IPS-NIHi11 (cell line): Measurements from ENCODE around the gene THEM5.
"Not testable (repeated sequence)": the region's sequence is repeated elsewhere in the genome, so short reads cannot be mapped to it uniquely, and the experiment has no call there.

ENCODE experiments used
- DNase-seq: peaks from one replicate; pipeline ENCODE4 v3.0.0; 2012; ENCODE audit warnings: mixed read lengths, low spot score

Gene THEM5, protein sequence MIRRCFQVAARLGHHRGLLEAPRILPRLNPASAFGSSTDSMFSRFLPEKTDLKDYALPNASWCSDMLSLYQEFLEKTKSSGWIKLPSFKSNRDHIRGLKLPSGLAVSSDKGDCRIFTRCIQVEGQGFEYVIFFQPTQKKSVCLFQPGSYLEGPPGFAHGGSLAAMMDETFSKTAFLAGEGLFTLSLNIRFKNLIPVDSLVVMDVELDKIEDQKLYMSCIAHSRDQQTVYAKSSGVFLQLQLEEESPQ

GRCh38 chr1:151853411-151853943 is at the start of gene THEM5:
THEM5 (minus strand) TSS chr1:151853712; CDS start chr1:151853565, 147 bp downstream.
- no peak for DNase-seq

DNA sequence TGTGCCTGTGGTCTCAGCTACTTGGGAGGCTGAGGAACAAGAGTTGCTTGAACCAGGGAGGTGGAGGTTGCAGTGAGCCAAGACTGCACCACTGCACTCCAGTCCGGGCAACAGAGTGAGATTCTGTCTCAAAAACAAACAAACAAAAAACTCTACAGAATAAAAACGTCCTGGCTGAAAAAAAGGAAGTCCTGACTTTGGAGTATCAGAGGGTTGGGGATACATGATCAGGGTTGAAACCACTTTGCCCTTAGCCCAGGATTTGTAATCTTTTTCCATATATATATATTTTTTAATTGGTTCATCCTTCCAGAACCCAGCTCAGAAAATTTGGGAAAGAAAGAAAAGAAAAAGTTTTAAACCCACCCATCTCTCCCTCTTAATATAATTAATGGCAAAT is 49.3 kb upstream of the THEM5 start:
- no peak for DNase-seq

- DNase-seq, result not testable (repeated sequence)
These were observed 47.3 kb upstream of the THEM5 start for GRCh38 chr1:151900804-151901203.

- no peak for DNase-seq
These were observed 45.0 kb upstream of the THEM5 start for GRCh38 chr1:151898519-151898991.

DNA sequence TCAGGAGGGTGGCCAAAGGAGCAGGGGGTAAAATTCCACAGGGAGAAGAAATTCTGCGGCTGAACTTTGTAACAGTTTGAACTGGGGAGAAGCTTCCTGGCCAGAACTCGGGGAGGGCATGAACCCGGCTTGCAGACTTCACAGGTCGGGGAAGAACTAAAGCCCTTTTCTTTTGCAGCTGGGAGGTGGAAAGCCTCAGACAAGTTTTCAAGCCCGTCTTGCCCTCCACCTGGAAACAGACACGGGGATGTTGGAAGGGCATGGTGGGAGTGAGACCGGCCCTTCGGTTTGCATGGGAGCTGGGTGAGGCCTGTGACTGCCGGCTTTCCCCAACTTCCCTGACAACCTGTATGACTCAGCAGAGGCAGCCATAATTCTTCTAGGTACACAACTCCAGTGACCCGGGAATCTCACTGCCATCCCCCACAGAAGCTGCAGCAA is 44.5 kb upstream of the THEM5 start:
- no peak for DNase-seq

GRCh38 chr1:151893176-151893924 is 39.8 kb upstream of the THEM5 start:
- no peak for DNase-seq

GRCh38 chr1:151892190-151892589 is 38.7 kb upstream of the THEM5 start:
- no peak for DNase-seq

DNA sequence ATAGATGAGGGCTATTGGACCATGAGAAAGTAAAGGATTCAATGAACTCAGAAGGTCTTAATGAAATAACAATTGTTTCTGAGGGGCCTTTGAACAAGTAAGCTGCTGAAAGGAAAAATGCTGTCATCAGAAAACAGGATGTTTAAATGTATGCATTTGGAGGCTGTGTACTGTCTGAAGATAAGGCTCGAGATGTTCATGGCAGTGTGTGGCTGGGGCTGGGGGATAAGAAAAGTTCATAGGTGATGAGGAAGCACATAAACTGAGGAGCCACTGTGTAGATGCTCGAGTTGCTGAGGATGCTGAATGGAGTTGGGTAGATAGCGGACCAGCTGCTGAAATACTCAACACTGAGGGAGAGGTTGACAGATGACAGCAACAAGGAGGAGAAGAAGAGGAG is 38.0 kb upstream of the THEM5 start:
- DNase-seq, result no peak

DNA sequence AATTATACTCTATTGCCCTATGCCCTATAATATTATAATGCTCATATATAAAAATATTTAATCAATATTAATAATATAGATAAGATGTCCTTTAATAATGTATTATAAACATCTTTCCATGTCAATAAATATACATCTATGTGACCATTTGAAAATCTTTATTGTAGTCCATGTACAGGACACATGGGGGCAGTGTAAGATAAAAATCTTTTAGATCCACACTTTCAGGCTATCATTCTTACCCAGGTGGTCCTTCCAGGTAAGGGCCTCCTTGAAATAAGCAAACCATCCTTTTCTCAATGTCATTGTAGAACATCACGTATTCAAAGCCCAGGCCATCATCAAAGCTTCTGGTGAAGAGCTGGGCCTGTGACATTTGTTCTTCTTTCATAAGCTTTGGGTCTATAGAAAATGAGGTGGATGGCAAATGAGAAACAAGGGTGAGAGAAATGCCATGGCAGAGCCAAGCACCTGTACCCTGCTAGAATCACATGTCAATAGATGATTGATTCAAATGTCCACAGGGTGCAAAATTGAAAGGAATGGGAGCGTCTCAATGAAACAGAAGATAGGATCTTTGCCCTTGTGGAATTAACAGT is 35.6 kb upstream of the THEM5 start:
- DNase-seq, result no peak

DNA sequence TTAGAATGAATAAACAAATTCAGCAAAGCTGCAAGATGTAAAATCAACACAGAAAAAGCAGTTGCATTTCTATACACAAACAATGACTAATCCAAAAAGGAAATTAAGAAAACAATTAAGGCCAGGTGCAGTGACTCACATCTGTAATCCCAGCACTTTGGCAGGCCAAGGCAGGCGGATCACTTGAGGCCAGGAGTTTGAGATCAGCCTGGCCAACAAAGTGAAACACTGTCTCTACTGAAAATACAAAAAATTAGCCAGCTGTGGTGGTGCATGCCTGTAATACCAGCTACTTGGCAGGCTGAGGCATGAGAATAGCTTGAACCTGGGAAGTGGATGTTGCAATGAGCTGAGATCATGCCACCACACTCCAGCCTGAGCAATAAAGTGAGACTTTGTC is 33.5 kb upstream of the THEM5 start:
- DNase-seq, result no peak

- no peak for DNase-seq
These were observed 32.0 kb upstream of the THEM5 start for GRCh38 chr1:151885479-151885878.

GRCh38 chr1:151884879-151885278 is 31.4 kb upstream of the THEM5 start:
- not testable (repeated sequence) for DNase-seq

- not testable (repeated sequence) for DNase-seq
These were observed 30.9 kb upstream of the THEM5 start for GRCh38 chr1:151884445-151884844.

DNA sequence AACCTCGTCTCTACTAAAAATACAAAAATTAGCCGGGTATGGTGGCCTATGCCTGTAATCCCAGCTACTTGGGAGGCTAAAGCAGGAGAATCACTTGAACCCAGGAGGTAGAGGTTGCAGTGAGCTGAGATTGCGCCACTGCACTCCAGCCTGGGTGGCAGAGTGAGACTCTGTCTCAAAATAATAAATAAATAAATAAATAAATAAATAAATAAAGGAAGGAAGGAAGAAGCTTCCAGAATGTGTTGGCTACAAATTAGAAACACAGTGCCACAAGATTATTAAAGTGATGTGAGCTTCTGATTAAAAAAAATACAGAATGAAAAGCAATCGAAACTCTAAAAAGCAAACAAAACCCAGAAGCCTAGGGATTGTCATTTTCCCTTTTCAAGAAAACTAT is 30.4 kb upstream of the THEM5 start:
- not testable (repeated sequence) for DNase-seq

DNA sequence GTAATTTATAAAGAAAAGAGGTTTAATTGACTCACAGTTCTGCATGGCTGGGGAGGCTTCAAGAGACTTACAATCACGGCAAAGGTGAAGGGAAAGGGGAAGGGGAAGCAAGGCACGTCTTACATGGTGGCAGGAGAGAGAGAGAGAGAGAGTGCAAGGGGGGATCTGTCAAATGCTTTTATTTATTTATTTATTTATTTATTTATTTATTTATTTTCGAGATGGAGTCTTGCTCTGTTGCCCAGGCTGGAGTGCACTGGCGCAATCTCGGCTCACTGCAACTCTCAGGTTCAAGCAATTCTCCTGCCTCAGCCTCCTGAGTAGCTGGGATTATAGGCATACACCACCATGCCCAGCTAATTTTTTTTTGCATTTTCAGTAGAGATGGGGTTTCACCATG is 29.4 kb upstream of the THEM5 start:
- not testable (repeated sequence) for DNase-seq

- DNase-seq, result no peak
These were observed 29.0 kb upstream of the THEM5 start for GRCh38 chr1:151882466-151882865.

GRCh38 chr1:151881479-151881878 is 28.0 kb upstream of the THEM5 start:
- no peak for DNase-seq

DNA sequence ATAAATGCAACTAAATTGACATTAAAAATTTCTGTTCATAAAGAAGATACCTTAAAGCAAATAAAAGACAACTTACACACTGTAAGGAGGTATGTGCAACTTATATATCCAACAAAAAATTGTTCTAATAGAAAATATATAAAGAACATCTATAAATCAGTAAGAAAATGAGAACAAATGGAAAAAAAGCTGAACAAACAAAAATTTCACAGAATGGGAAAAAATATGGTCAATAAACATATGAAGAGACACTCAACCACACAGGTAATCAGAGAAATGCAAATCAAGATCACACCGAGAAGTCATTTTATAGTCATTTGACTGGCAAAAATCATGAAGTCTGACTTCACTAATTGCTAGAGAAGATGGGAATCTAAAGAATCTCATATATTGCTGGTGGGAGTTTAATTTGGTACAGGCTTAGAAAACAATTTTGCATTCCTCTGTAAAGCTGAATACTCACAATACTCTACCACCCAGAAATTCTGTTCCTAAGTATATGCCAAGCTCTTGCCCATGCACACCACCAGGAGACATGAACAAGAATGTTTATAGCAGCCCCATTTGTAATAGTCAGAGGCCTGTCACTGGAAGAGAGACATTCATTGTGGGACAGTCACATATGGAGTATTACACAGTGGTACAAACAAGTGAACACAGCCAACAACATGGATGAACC is 22.0 kb upstream of the THEM5 start:
- no peak for DNase-seq

GRCh38 chr1:151872776-151873175 is 19.3 kb upstream of the THEM5 start:
- DNase-seq, result not testable (repeated sequence)

- DNase-seq, result no peak
These were observed 17.9 kb upstream of the THEM5 start for GRCh38 chr1:151871284-151872030.

DNA sequence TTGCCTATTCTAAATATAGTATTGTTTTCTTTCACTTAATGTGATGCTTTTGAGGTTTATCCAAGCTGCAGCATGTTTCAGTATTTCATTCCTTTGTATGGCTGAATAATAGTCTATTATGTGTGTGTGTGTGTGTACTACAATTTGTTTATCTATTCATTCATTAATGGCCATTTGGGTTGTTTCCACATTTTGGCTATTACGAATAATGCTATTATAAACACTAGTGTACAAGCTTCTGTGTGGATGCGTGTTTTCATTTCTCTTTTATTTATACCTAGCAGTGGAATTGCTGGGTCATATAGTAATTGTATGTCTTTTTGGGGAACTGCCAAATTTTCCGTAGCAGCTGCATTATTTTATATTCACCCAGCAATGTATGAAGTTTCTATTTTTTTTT is 15.0 kb upstream of the THEM5 start:
- DNase-seq, result no peak
